Smooth muscle cell (in vitro differentiated cells): Measurements from ENCODE around the gene CRHR2. TPM values are rescaled to one million over a fixed set of nuclear protein-coding genes. Genes with fewer than 3 reads are reported as not detected.
"Not testable (repeated sequence)": the region's sequence is repeated elsewhere in the genome, so short reads cannot be mapped to it uniquely, and the experiment has no call there.

Experiments used
- DNase-seq: peaks from one replicate; lab custom pipeline; 2025; ENCODE audit not compliant: unreplicated experiment; lab: John Stamatoyannopoulos, UW
- H2AFZ ChIP-seq: fragments of 200-600 bp; sonication (generic); 2 replicates; pipeline ENCODE4 v1.6.0; 2016; ENCODE audit warnings: antibody characterized with exemption, low read depth, mild to moderate bottlenecking
- H3F3A ChIP-seq: fragments of 200-600 bp; sonication (generic); 2 replicates; pipeline ENCODE4 v1.6.0; 2017; ENCODE audit warnings: antibody characterized with exemption, low read depth
- H3K27ac ChIP-seq: fragments of 200-600 bp; sonication (generic); 2 replicates; pipeline ENCODE4 v1.5.1; 2016; ENCODE audit warnings: low read depth, mild to moderate bottlenecking
- H3K27me3 ChIP-seq: fragments of 200-600 bp; sonication (generic); 2 replicates; pipeline ENCODE4 v1.6.1; 2016; ENCODE audit warnings: low read depth, mild to moderate bottlenecking
- H3K36me3 ChIP-seq: fragments of 200-600 bp; sonication (generic); 2 replicates; pipeline ENCODE4 v1.5.1; 2016; ENCODE audit warnings: low read depth
- H3K4me1 ChIP-seq: fragments of 200-600 bp; sonication (generic); 2 replicates; pipeline ENCODE4 v1.5.1; 2016; ENCODE audit warnings: low read depth
- H3K4me2 ChIP-seq: fragments of 200-600 bp; sonication (generic); 2 replicates; pipeline ENCODE4 v1.6.0; 2016; ENCODE audit warnings: mild to moderate bottlenecking
- H3K4me3 ChIP-seq: fragments of 200-600 bp; sonication (generic); 2 replicates; pipeline ENCODE4 v1.5.1; 2016; ENCODE audit warnings: mild to moderate bottlenecking
- H3K79me2 ChIP-seq: fragments of 200-600 bp; sonication (generic); 2 replicates; pipeline ENCODE4 v1.6.0; 2016; ENCODE audit warnings: low read depth, mild to moderate bottlenecking
- H3K9ac ChIP-seq: fragments of 200-600 bp; sonication (generic); 2 replicates; pipeline ENCODE4 v1.6.0; 2016; ENCODE audit warnings: low read depth
- H3K9me3 ChIP-seq: fragments of 200-600 bp; sonication (generic); replicated peaks from 2 replicates; pipeline ENCODE4 v1.5.1; 2016; ENCODE audit warnings: low read depth
- H4K20me1 ChIP-seq: fragments of 200-600 bp; sonication (generic); 2 replicates; pipeline ENCODE4 v1.6.0; 2016; ENCODE audit warnings: low read depth
- WGBS: methylation state at CpG from one replicate; pipeline ENCODE4 v1.1.7; 2016; ENCODE audit warnings: low lambda C conversion rate; 5-methylcytosine and 5-hydroxymethylcytosine counted together
- polyA plus RNA-seq: library from polyadenylated mRNA; unstranded; fragments of >200 nt; fragmentation: Nextera tagmentation; extraction: Ambion mirVana; gene quantifications from 2 replicates; pipeline ENCODE4 v1.2.1, GENCODE V29; 2016
- total RNA-seq: library from RNA; depleted of rRNA; stranded (reverse); fragments of >200 nt; gene quantifications from 2 replicates; pipeline ENCODE4 v1.2.3, GENCODE V29; 2014
- TF ChIP-seq, protein P1 (sequence below): fragments of 200-600 bp; sonication (generic); IDR thresholded peaks from 2 replicates; pipeline ENCODE4 v1.5.1; 2017; ENCODE audit warnings: borderline replicate concordance, mild to moderate bottlenecking, antibody characterized with exemption; ENCODE audit not compliant: insufficient read depth, poor library complexity, severe bottlenecking

CRHR2 gene
- total and polyA plus RNA-seq, 2 experiments from 2014 or later, result 0.16 TPM; not detected in 1

DNA sequence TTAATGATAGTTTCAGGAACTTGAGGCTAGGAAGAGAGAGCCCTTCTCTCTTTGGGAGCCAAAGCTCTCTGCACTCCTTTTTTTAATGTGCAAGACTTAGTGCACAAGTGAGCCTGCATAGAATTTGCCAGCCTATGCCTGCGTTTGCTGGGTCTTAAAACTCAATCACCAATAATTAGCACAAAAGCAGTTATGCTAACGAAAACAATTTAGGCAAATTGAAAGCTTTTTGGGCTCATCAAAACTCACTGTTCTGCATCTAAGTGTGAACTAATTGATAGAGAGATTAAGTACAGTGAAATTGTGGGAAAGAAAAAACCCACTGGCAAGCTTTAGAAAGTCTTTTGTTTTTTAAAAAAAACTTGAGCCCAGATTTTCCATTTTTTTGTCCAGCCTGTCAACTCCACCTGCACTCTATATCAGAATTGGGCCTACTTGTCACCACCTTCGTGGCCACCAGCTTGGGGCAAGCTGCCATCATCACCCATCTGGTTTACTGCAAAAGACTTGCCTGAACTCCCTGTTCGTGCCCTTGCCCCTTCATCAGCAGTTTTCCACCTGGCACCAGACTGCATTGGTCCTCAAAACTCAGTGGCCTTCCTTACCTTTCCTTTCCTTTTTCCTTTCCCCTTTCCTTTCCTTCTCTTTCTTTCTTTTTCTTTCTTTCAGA, 37.8 kb downstream of the CRHR2 start:
- H3K36me3 ChIP-seq, result no peaks in the 10 kb centered on the region
- no peaks in the 10 kb centered on the region for H3K79me2 ChIP-seq
- no peak overlapping the region for H3K4me2 ChIP-seq
- no peak overlapping the region for H3K4me3 ChIP-seq
- TF ChIP-seq, protein P1, sequence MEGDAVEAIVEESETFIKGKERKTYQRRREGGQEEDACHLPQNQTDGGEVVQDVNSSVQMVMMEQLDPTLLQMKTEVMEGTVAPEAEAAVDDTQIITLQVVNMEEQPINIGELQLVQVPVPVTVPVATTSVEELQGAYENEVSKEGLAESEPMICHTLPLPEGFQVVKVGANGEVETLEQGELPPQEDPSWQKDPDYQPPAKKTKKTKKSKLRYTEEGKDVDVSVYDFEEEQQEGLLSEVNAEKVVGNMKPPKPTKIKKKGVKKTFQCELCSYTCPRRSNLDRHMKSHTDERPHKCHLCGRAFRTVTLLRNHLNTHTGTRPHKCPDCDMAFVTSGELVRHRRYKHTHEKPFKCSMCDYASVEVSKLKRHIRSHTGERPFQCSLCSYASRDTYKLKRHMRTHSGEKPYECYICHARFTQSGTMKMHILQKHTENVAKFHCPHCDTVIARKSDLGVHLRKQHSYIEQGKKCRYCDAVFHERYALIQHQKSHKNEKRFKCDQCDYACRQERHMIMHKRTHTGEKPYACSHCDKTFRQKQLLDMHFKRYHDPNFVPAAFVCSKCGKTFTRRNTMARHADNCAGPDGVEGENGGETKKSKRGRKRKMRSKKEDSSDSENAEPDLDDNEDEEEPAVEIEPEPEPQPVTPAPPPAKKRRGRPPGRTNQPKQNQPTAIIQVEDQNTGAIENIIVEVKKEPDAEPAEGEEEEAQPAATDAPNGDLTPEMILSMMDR, result no peak
- no peaks in the 10 kb centered on the region for H3K27me3 ChIP-seq
- peaks cover 19% of the 10 kb centered on the region for H4K20me1 ChIP-seq
- H3K9ac ChIP-seq, result no peak overlapping the region
- H3K4me1 ChIP-seq, result peaks cover 8% of the 10 kb centered on the region
- 92% methylated on average over 4 of the region's 4 CpGs for WGBS
- H3K27ac ChIP-seq, result no peak overlapping the region
- H3K9me3 ChIP-seq, result no peaks in the 10 kb centered on the region
- DNase-seq, result no peak
- no peak overlapping the region for H2AFZ ChIP-seq
- H3F3A ChIP-seq, result no peaks in the 10 kb centered on the region

DNA sequence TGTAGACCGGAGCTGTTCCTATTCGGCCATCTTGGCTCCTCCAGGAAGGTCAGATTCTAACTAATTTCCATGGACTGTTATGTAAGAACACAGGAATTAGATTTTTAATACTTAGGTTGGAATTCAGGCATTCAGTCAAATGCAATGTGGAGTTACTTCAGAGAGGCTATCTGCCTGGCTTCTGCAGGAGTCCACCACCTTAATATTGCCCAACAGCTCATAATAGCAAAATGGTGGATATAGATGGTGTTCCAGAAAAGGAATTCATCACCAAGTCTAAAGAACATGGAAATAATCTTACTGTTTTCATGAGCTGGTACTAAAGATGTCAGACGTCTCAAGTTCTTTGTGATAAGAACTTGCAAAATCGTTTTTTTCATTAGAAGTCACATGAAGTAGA, 39.5 kb downstream of the CRHR2 start:
- Histone ChIP-seq H3K27me3 (no peaks in the 10 kb centered on the region), H3F3A (no peaks in the 10 kb centered on the region), H3K4me1 (peaks cover 8% of the 10 kb centered on the region), H3K4me3 (peak overlapping the region; percentile 32), H3K36me3 (no peaks in the 10 kb centered on the region), H3K9ac (no peak overlapping the region), H2AFZ (no peak overlapping the region), H4K20me1 (peaks cover 19% of the 10 kb centered on the region), H3K4me2 (peak overlapping the region; percentile 33), H3K9me3 (no peaks in the 10 kb centered on the region), H3K27ac (no peak overlapping the region), H3K79me2 (no peaks in the 10 kb centered on the region)
- WGBS, result 64% methylated on average over 4 of the region's 4 CpGs
- no peak for DNase-seq
- TF ChIP-seq, protein P1, result no peak

DNA sequence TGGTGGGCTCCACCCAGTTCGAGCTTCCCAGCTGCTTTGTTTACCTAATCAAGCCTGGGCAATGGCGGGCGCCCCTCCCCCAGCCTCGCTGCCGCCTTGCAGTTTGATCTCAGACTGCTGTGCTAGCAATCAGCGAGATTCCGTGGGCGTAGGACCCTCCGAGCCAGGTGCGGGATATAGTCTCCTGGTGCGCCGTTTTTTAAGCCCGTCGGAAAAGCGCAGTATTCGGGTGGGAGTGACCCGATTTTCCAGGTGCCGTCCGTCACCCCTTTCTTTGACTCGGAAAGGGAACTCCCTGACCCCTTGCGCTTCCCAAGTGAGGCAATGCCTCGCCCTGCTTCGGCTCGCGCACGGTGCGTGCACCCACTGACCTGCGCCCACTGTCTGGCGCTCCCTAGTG, 39.9 kb downstream of the CRHR2 start:
- DNase-seq, H3F3A ChIP-seq, H3K4me1 ChIP-seq, H3K4me2 ChIP-seq, H3K9me3 ChIP-seq, H3K27ac ChIP-seq, H3K79me2 ChIP-seq, H3K9ac ChIP-seq, H3K27me3 ChIP-seq, H3K4me3 ChIP-seq, H2AFZ ChIP-seq, H3K36me3 ChIP-seq: not testable (repeated sequence)
- WGBS, result 11% methylated on average over 13 of the region's 29 CpGs
- peaks cover 19% of the 10 kb centered on the region for H4K20me1 ChIP-seq

DNA sequence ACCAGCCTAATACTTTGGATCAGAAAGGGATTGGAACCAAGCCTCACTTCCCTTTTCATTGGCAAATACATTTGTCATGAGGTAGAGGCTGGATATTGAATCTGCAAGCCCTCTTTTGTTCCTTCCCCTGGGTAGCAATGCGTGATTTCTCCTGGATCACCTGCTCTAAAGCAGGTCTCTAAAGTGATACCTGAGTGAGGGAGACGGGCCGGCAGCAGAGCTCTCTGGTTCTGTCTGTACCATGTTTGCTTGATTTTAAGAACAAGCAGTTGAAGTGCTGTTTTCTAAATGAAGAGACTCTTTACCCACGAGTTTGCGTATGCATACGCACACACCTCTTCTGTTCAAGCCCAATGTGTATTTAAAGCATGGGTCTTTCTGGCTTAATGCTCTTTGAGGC, 46.5 kb downstream of the CRHR2 start:
- H3K27ac ChIP-seq, result no peak overlapping the region
- H3K9ac ChIP-seq, result no peak overlapping the region
- no peak overlapping the region for H3K4me2 ChIP-seq
- no peaks in the 10 kb centered on the region for H3K4me1 ChIP-seq
- peaks cover 19% of the 10 kb centered on the region for H3K79me2 ChIP-seq
- H3K9me3 ChIP-seq, result peaks cover 3% of the 10 kb centered on the region
- WGBS, result 98% methylated on average over 6 of the region's 6 CpGs
- H2AFZ ChIP-seq, result no peak overlapping the region
- no peak overlapping the region for H3K4me3 ChIP-seq
- H3K27me3 ChIP-seq, result no peaks in the 10 kb centered on the region
- TF ChIP-seq, protein P1, result no peak
- peaks cover 48% of the 10 kb centered on the region for H3K36me3 ChIP-seq
- DNase-seq, result no peak
- peaks cover 27% of the 10 kb centered on the region for H4K20me1 ChIP-seq
- H3F3A ChIP-seq, result peaks cover 20% of the 10 kb centered on the region
